ENCODE measurements around the gene TRIM73.
"Not testable (repeated sequence)": the region's sequence is repeated elsewhere in the genome, so short reads cannot be mapped to it uniquely, and the experiment has no call there.

Gene TRIM73

GRCh38 chr7:75395329-75395728, at the start of gene TRIM73:
TRIM73 (plus strand) TSS chr7:75395629; CDS start chr7:75398934, 3,305 bp downstream.
- not testable (repeated sequence) for H3K9ac ChIP-seq (ENCODE audit: low read depth, low read length); H3K9me3 ChIP-seq (ENCODE audit: insufficient read depth, low read depth, low read length); H3K27me3 ChIP-seq (ENCODE audit: insufficient read depth, low read length); H3K27ac ChIP-seq (ENCODE audit: low read length); H3K36me3 ChIP-seq (ENCODE audit: insufficient read depth, low read depth, low read length); H3K4me3 ChIP-seq (ENCODE audit: low read length); H3K4me1 ChIP-seq (ENCODE audit: insufficient read depth, low read length)

GRCh38 chr7:75358671-75359541, 36.5 kb upstream of the TRIM73 start:
- H3K27ac ChIP-seq (ENCODE audit: low read length); H3K4me1 ChIP-seq (ENCODE audit: insufficient read depth, low read length); H3K4me3 ChIP-seq (ENCODE audit: low read length); H3K9ac ChIP-seq (ENCODE audit: low read depth, low read length); H3K27me3 ChIP-seq (ENCODE audit: insufficient read depth, low read length); H3K36me3 ChIP-seq (ENCODE audit: insufficient read depth, low read depth, low read length); H3K9me3 ChIP-seq (ENCODE audit: insufficient read depth, low read depth, low read length): not testable (repeated sequence)

GRCh38 chr7:75359542-75359848, 35.9 kb upstream of the TRIM73 start:
- H3K4me3 ChIP-seq (ENCODE audit: low read length); H3K9me3 ChIP-seq (ENCODE audit: insufficient read depth, low read depth, low read length); H3K36me3 ChIP-seq (ENCODE audit: insufficient read depth, low read depth, low read length); H3K4me1 ChIP-seq (ENCODE audit: insufficient read depth, low read length); H3K9ac ChIP-seq (ENCODE audit: low read depth, low read length); H3K27me3 ChIP-seq (ENCODE audit: insufficient read depth, low read length); H3K27ac ChIP-seq (ENCODE audit: low read length): not testable (repeated sequence)

GRCh38 chr7:75364079-75364478, 31.4 kb upstream of the TRIM73 start:
- H3K9me3 ChIP-seq (ENCODE audit: insufficient read depth, low read depth, low read length); H3K9ac ChIP-seq (ENCODE audit: low read depth, low read length); H3K4me3 ChIP-seq (ENCODE audit: low read length); H3K4me1 ChIP-seq (ENCODE audit: insufficient read depth, low read length); H3K27me3 ChIP-seq (ENCODE audit: insufficient read depth, low read length); H3K36me3 ChIP-seq (ENCODE audit: insufficient read depth, low read depth, low read length); H3K27ac ChIP-seq (ENCODE audit: low read length): not testable (repeated sequence)

- not testable (repeated sequence) for H3K9ac ChIP-seq (ENCODE audit: low read depth, low read length); H3K36me3 ChIP-seq (ENCODE audit: insufficient read depth, low read depth, low read length); H3K27me3 ChIP-seq (ENCODE audit: insufficient read depth, low read length); H3K4me3 ChIP-seq (ENCODE audit: low read length); H3K9me3 ChIP-seq (ENCODE audit: insufficient read depth, low read depth, low read length); H3K27ac ChIP-seq (ENCODE audit: low read length); H3K4me1 ChIP-seq (ENCODE audit: insufficient read depth, low read length)
These were observed 28.8 kb upstream of the TRIM73 start for GRCh38 chr7:75366643-75367042.

GRCh38 chr7:75367313-75367712, 28.1 kb upstream of the TRIM73 start:
- H3K36me3 ChIP-seq (ENCODE audit: insufficient read depth, low read depth, low read length): not testable (repeated sequence)

GRCh38 chr7:75374144-75374518, 21.3 kb upstream of the TRIM73 start:
- not testable (repeated sequence) for H3K4me1 ChIP-seq (ENCODE audit: insufficient read depth, low read length); H3K27ac ChIP-seq (ENCODE audit: low read length); H3K9ac ChIP-seq (ENCODE audit: low read depth, low read length); H3K27me3 ChIP-seq (ENCODE audit: insufficient read depth, low read length); H3K9me3 ChIP-seq (ENCODE audit: insufficient read depth, low read depth, low read length); H3K36me3 ChIP-seq (ENCODE audit: insufficient read depth, low read depth, low read length); H3K4me3 ChIP-seq (ENCODE audit: low read length)

More at GRCh38 chr7:75367313-75367712, 28.1 kb upstream of the TRIM73 start:
- not testable (repeated sequence) for H3K4me1 ChIP-seq (ENCODE audit: insufficient read depth, low read length); H3K4me3 ChIP-seq (ENCODE audit: low read length); H3K27ac ChIP-seq (ENCODE audit: low read length); H3K27me3 ChIP-seq (ENCODE audit: insufficient read depth, low read length); H3K9me3 ChIP-seq (ENCODE audit: insufficient read depth, low read depth, low read length); H3K9ac ChIP-seq (ENCODE audit: low read depth, low read length)

- H3K27ac ChIP-seq (ENCODE audit: low read length); H3K9me3 ChIP-seq (ENCODE audit: insufficient read depth, low read depth, low read length): not testable (repeated sequence)
These were observed 20.7 kb upstream of the TRIM73 start for GRCh38 chr7:75374519-75375317.

GRCh38 chr7:75393194-75393593, 2.2 kb upstream of the TRIM73 start:
- not testable (repeated sequence) for H3K27me3 ChIP-seq (ENCODE audit: insufficient read depth, low read length); H3K9ac ChIP-seq (ENCODE audit: low read depth, low read length); H3K27ac ChIP-seq (ENCODE audit: low read length); H3K4me3 ChIP-seq (ENCODE audit: low read length); H3K9me3 ChIP-seq (ENCODE audit: insufficient read depth, low read depth, low read length); H3K36me3 ChIP-seq (ENCODE audit: insufficient read depth, low read depth, low read length); H3K4me1 ChIP-seq (ENCODE audit: insufficient read depth, low read length)

More at GRCh38 chr7:75374519-75375317, 20.7 kb upstream of the TRIM73 start:
- not testable (repeated sequence) for H3K27me3 ChIP-seq (ENCODE audit: insufficient read depth, low read length); H3K4me1 ChIP-seq (ENCODE audit: insufficient read depth, low read length); H3K9ac ChIP-seq (ENCODE audit: low read depth, low read length); H3K36me3 ChIP-seq (ENCODE audit: insufficient read depth, low read depth, low read length); H3K4me3 ChIP-seq (ENCODE audit: low read length)

GRCh38 chr7:75397865-75398264, 2.4 kb downstream of the TRIM73 start:
- H3K27ac ChIP-seq (ENCODE audit: low read length); H3K4me3 ChIP-seq (ENCODE audit: low read length); H3K27me3 ChIP-seq (ENCODE audit: insufficient read depth, low read length); H3K36me3 ChIP-seq (ENCODE audit: insufficient read depth, low read depth, low read length); H3K4me1 ChIP-seq (ENCODE audit: insufficient read depth, low read length); H3K9ac ChIP-seq (ENCODE audit: low read depth, low read length); H3K9me3 ChIP-seq (ENCODE audit: insufficient read depth, low read depth, low read length): not testable (repeated sequence)

GRCh38 chr7:75398771-75399700, 3.6 kb downstream of the TRIM73 start:
- H3K27ac ChIP-seq (ENCODE audit: low read length); H3K9ac ChIP-seq (ENCODE audit: low read depth, low read length): not testable (repeated sequence)

More at GRCh38 chr7:75398771-75399700, 3.6 kb downstream of the TRIM73 start:
- H3K4me1 ChIP-seq (ENCODE audit: insufficient read depth, low read length); H3K27me3 ChIP-seq (ENCODE audit: insufficient read depth, low read length); H3K9me3 ChIP-seq (ENCODE audit: insufficient read depth, low read depth, low read length); H3K4me3 ChIP-seq (ENCODE audit: low read length); H3K36me3 ChIP-seq (ENCODE audit: insufficient read depth, low read depth, low read length): not testable (repeated sequence)

Measured in iPS-20b (cell line).